GM18951 (cell line): ENCODE results near the gene ERC2.

Source experiments
- POLR2A ChIP-seq: IDR thresholded peaks from 4 replicates; pipeline ENCODE4 v1.6.1; 2011; ENCODE audit warnings: mild to moderate bottlenecking; ENCODE audit not compliant: insufficient read length, insufficient read depth; ENCODE audit errors: extremely low read depth
- in situ Hi-C: fragments of 300-500 bp; cut with MboI; formaldehyde crosslinking; loops from one replicate; pipeline ENCODE4 v1.12.0; 2022; ENCODE audit warnings: low sequenced_read_pairs, mixed read lengths, inconsistent platforms; ENCODE audit not compliant: unreplicated experiment

The ERC2 gene

DNA sequence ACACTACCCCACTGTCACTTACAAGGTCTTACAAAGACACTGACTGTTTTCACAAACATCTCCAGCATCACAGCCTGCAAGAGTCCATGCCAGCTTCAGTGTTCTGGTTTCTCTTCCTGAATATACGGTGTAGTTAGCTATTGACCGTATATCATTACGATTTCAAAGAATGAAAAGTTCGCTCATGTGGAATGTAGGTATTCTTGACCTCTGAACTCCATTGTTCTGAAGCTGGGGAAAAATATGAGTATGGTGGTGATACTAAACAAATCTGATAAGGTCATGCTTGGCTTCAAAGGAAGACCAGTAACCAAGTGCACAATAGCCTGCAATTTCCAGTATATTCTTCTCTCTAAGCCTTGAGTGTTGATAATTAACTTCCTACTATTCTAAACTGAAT lies 665.5 kb downstream of the ERC2 start:
- no peak for TF ChIP-seq POLR2A
- in situ Hi-C loops, result no loop called here

DNA sequence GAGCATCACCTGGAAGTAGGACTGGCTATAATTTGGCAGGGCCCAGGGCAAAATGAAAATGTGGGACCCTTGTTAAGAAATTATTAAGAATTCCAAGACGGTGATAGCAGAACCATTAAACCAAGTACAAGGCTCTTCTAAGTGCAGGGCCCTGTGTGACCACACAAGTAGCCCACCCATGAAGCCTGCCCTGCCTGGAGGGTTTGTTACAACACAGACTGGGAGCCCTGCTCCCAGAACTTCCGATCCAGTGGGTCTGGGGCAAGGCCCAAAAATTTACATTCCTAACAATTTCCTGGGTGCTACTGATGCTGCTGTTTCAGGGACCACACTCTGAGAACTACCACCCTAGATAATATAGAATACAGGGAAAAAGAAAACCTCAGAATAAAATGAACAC lies 666.6 kb downstream of the ERC2 start:
- in situ Hi-C loops, result no loop called here
- no peak for TF ChIP-seq POLR2A

DNA sequence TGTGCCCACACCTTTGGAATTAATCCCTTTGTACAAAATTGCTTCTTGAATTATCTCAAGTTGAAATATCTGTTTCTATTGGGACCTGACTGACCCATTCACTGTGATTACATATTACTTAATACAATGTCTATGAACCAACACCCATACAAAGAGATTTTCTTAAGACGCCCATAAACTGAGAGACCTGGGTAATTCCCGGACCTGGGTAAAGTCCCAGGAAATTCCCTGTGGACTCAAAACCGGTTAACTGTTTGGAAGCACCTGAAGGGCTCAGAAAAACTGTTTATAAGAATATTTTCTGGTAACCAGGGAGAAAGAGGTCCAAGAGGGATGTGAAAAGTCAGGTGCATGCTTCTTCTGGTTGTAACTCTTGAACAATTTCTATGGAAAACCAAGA lies 667.2 kb downstream of the ERC2 start:
- no peak for TF ChIP-seq POLR2A
- in situ Hi-C loops, result no loop called here

DNA sequence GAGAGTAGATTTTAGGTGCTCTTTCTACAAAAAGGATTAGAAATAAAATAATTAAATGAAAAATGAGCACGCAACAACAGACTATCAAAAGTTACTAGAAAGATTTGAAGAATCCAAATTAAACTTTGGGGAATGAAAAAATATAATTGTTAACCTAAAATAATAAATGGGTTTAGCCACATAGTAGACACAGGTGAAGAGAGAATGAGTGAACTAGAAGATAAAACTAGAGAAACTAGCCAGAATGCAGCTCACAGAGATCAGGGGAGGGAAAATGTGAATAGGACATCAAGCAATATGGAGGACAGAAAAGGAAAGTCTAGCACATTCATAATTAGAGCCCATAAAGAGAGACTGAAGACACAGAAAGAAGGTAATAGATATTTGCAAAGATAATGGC lies 670.5 kb downstream of the ERC2 start:
- no peak for TF ChIP-seq POLR2A
- in situ Hi-C loops, result no loop called here

- in situ Hi-C loops, result no loop called here
- TF ChIP-seq POLR2A, result no peak
Measured at GRCh38 chr3:55797084-55797483, 671.2 kb downstream of the ERC2 start.

DNA sequence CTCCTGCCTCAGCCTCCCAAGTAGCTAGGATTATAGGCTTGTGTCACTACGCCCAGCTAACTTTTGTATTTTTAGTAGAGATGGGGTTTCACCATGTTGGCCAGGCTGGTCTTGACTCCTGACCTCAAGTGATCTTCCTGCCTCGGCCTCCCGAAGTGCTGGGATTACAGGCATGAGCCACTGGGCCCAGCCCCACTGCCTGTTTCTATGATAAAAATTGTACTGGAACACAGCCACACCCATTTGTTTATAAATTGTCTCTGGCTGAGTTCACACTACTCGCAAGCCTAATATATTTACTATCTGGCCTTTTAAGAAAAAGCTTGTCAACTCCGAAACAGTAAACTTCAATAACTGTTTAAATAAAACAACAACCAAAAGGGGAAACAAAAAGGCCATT lies 671.7 kb downstream of the ERC2 start:
- TF ChIP-seq POLR2A, result no peak
- in situ Hi-C loops, result no loop called here

DNA sequence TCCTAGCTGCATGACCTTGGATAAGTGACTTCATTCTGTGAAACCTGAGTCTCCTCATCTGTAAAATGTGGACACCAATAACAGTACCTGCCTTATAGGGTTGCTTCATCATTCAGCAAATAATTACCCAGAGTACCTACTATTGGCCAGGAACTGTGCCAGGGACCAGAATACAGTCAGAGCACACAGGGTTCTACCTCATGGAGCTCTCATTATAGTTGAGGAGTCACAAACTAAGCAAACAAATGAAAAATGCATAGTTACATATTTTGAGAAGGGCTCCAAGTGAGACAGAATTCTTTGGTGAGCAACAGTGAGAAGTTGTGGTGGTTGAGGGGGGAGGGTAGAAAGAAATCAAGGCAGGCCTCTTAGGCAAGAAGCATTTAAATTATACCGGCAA lies 672.5 kb downstream of the ERC2 start:
- no peak for TF ChIP-seq POLR2A
- in situ Hi-C loops, result no loop called here

GRCh38 chr3:55795296-55795695 lies 673.0 kb downstream of the ERC2 start:
- no peak for TF ChIP-seq POLR2A
- in situ Hi-C loops, result no loop called here

GRCh38 chr3:55792742-55793141 lies 675.5 kb downstream of the ERC2 start:
- in situ Hi-C loops, result no loop called here
- no peak for TF ChIP-seq POLR2A

GRCh38 chr3:55792009-55792408 lies 676.3 kb downstream of the ERC2 start:
- in situ Hi-C loops, result no loop called here
- no peak for TF ChIP-seq POLR2A

- no peak for TF ChIP-seq POLR2A
- in situ Hi-C loops, result no loop called here
Measured at GRCh38 chr3:55790596-55791350, 677.5 kb downstream of the ERC2 start.

- in situ Hi-C loops, result no loop called here
- TF ChIP-seq POLR2A, result no peak
Measured at GRCh38 chr3:55789516-55789915, 678.8 kb downstream of the ERC2 start.

DNA sequence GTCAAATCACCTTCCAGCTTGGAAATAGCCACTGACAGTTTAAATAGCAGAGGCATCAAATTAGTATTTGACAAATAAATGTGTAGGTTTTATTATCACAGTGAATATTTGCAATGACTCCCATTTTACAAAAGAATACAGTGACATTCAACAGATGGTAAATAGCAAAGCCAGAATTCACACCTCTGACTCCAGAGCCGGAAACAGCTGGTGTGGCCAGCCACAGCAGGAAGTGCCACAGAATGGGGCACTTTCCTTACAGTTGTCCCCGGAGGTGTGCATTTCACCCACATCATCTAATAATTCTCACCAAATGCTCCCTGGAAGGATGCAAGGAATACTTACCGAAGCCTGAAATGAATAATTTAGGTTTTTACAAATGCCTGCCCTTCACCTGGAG lies 685.5 kb downstream of the ERC2 start:
- in situ Hi-C loops, result no loop called here
- no peak for TF ChIP-seq POLR2A

DNA sequence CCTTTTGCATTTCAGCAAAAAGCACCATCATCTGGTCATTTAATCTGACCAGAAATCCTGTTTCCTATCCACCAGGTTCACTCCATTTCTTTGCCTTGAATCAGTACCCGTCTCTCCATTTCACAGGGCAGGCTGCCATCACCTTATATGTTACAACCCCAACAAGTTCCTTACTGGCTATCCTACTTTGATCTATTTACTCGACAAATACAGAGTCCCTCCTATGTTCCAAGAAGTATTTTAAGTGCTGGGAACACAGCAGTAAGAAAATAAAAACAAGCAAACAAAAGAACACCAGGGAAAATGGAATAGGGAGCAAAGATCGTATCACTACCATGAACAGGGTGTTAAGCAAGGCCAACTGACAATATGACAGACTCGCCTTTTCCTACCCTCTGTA lies 685.9 kb downstream of the ERC2 start:
- no peak for TF ChIP-seq POLR2A
- in situ Hi-C loops, result no loop called here

DNA sequence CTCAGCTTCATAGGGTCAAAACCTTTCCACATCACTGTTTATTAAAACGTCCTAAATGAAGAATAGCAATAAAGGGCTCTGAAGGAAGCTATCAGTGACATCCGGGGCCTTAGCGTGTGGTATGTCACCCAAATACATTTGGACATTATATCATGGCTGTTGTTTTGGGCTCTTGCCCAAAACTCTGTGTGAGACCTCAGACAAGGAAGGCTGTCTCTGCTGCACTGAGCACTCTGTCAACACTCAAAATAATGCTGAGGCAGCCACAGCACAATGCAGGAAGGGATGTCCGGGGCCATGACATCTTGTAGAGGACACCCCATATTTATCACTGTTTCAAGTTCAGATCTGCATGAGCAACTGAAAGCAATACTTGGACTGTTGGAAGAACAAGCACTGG lies 687.4 kb downstream of the ERC2 start:
- in situ Hi-C loops, result no loop called here
- no peak for TF ChIP-seq POLR2A

- no peak for TF ChIP-seq POLR2A
- in situ Hi-C loops, result no loop called here
Measured at GRCh38 chr3:55779543-55779942, 688.7 kb downstream of the ERC2 start.
